Sigmoid colon (tissue), 4 donors: Measurements from ENCODE around the gene FDXR.

Experiments
- CTCF ChIP-seq, 4 experiments: fragments of 450-650 bp in 3 of 4; fragments of 200-600 bp in 1 of 4; IDR thresholded peaks; one replicate each; pipeline ENCODE4 v1.5.1; 2016 to 2019; ENCODE audit warnings: antibody characterized with exemption in 4 of 4, mild to moderate bottlenecking in 3 of 4, moderate library complexity in 2 of 4
- EP300 ChIP-seq, 4 donors: sonication (generic); formaldehyde crosslinking; IDR thresholded peaks; one replicate each; pipeline ENCODE4 v1.6.1; 2017; ENCODE audit warnings: antibody characterized with exemption in 4 of 4

GRCh38 chr17:74831444-74832146 lies 41.2 kb downstream of the FDXR start:
- TF ChIP-seq EP300 (IDR thresholded peaks at IDR 0.05) (no peak), CTCF (IDR thresholded peaks at IDR 0.05) (no peak)
